Measurements from ENCODE around the gene HOXB8. TPM values are rescaled to one million over a fixed set of nuclear protein-coding genes. Genes with fewer than 3 reads are reported as not detected.

Gene HOXB8
- total RNA-seq, 2 experiments from 2014 or later = not detected

GRCh38 chr17:48579760-48580554 lies 35.1 kb downstream of the HOXB8 start:
- Mint-ChIP-seq H3K4me3 (peak overlapping the region; percentile 87), H3K27ac (no peak overlapping the region), H3K4me1 (peaks cover 47% of the 10 kb centered on the region), H3K27me3 (peaks cover 72% of the 10 kb centered on the region), H3K36me3 (peaks cover 2% of the 10 kb centered on the region), H3K9me3 (no peaks in the 10 kb centered on the region)
- no peak for DNase-seq

- Mint-ChIP-seq H3K9me3 (no peaks in the 10 kb centered on the region), H3K27me3 (peaks cover 66% of the 10 kb centered on the region), H3K27ac (no peak overlapping the region), H3K36me3 (peaks cover 2% of the 10 kb centered on the region), H3K4me1 (peaks cover 43% of the 10 kb centered on the region), H3K4me3 (peak overlapping the region; percentile 87)
- no peak for DNase-seq
Measured at GRCh38 chr17:48579471-48579759, 35.7 kb downstream of the HOXB8 start.

GRCh38 chr17:48578616-48579470 lies 36.2 kb downstream of the HOXB8 start:
- peaks cover 64% of the 10 kb centered on the region for H3K27me3 Mint-ChIP-seq
- H3K27ac Mint-ChIP-seq = peak overlapping the region; percentile 64
- no peak for DNase-seq

GRCh38 chr17:48577946-48578615 lies 37.0 kb downstream of the HOXB8 start, which contains the start of gene HOXB4:
HOXB4 (minus strand) TSS chr17:48578350; CDS start chr17:48578319, 31 bp downstream.
- Mint-ChIP-seq H3K27me3 (peaks cover 56% of the 10 kb centered on the region), H3K9me3 (no peaks in the 10 kb centered on the region), H3K27ac (peak within 1 kb of the TSS; percentile 82), H3K4me3 (peak within 1 kb of the TSS; percentile 87), H3K36me3 (peaks cover 2% of the 10 kb centered on the region), H3K4me1 (peaks cover 43% of the 10 kb centered on the region)
- DNase-seq = peak; percentile 68

More at GRCh38 chr17:48578616-48579470, 36.2 kb downstream of the HOXB8 start:
- Mint-ChIP-seq H3K9me3 (no peaks in the 10 kb centered on the region), H3K36me3 (peaks cover 2% of the 10 kb centered on the region), H3K4me3 (peak overlapping the region; percentile 87), H3K4me1 (peaks cover 43% of the 10 kb centered on the region)

- Mint-ChIP-seq H3K36me3 (peaks cover 2% of the 10 kb centered on the region), H3K9me3 (no peaks in the 10 kb centered on the region), H3K4me3 (peak overlapping the region; percentile 79), H3K27ac (peak overlapping the region; percentile 56), H3K27me3 (peaks cover 50% of the 10 kb centered on the region), H3K4me1 (peaks cover 40% of the 10 kb centered on the region)
- DNase-seq = no peak
Measured at GRCh38 chr17:48577330-48577945, 37.7 kb downstream of the HOXB8 start.

- H3K27ac Mint-ChIP-seq = no peak overlapping the region
- peak overlapping the region; percentile 79 for H3K4me3 Mint-ChIP-seq
- peaks cover 44% of the 10 kb centered on the region for H3K27me3 Mint-ChIP-seq
- peaks cover 36% of the 10 kb centered on the region for H3K4me1 Mint-ChIP-seq
- H3K9me3 Mint-ChIP-seq = no peaks in the 10 kb centered on the region
- H3K36me3 Mint-ChIP-seq = peaks cover 2% of the 10 kb centered on the region
- DNase-seq = no peak
Measured at GRCh38 chr17:48576479-48577309, 38.4 kb downstream of the HOXB8 start.

- Mint-ChIP-seq H3K27ac (no peak overlapping the region), H3K4me1 (peaks cover 29% of the 10 kb centered on the region), H3K36me3 (peaks cover 2% of the 10 kb centered on the region), H3K4me3 (no peak overlapping the region), H3K27me3 (peaks cover 36% of the 10 kb centered on the region), H3K9me3 (no peaks in the 10 kb centered on the region)
- no peak for DNase-seq
Measured at GRCh38 chr17:48575673-48576478, 39.2 kb downstream of the HOXB8 start.

GRCh38 chr17:48575066-48575582 lies 40.0 kb downstream of the HOXB8 start:
- Mint-ChIP-seq H3K4me1 (peaks cover 22% of the 10 kb centered on the region), H3K27me3 (peaks cover 28% of the 10 kb centered on the region), H3K36me3 (peaks cover 2% of the 10 kb centered on the region), H3K4me3 (no peak overlapping the region), H3K9me3 (no peaks in the 10 kb centered on the region), H3K27ac (no peak overlapping the region)
- no peak for DNase-seq

- H3K9me3 Mint-ChIP-seq = no peaks in the 10 kb centered on the region
- peaks cover 19% of the 10 kb centered on the region for H3K4me1 Mint-ChIP-seq
- peaks cover 2% of the 10 kb centered on the region for H3K36me3 Mint-ChIP-seq
- H3K4me3 Mint-ChIP-seq = no peak overlapping the region
- DNase-seq = no peak
- H3K27me3 Mint-ChIP-seq = peaks cover 23% of the 10 kb centered on the region
- H3K27ac Mint-ChIP-seq = no peak overlapping the region
Measured at GRCh38 chr17:48574505-48575065, 40.5 kb downstream of the HOXB8 start.

GRCh38 chr17:48571826-48572417 lies 43.2 kb downstream of the HOXB8 start:
- Mint-ChIP-seq H3K4me3 (no peak overlapping the region), H3K27ac (no peak overlapping the region), H3K27me3 (peaks cover 7% of the 10 kb centered on the region), H3K9me3 (no peaks in the 10 kb centered on the region), H3K36me3 (peaks cover 2% of the 10 kb centered on the region), H3K4me1 (peaks cover 5% of the 10 kb centered on the region)
- DNase-seq = no peak

GRCh38 chr17:48571024-48571818 lies 43.9 kb downstream of the HOXB8 start:
- no peak for DNase-seq
- Mint-ChIP-seq H3K9me3 (no peaks in the 10 kb centered on the region), H3K27me3 (peaks cover 3% of the 10 kb centered on the region), H3K4me1 (peaks cover 3% of the 10 kb centered on the region), H3K36me3 (peaks cover 2% of the 10 kb centered on the region), H3K27ac (no peak overlapping the region), H3K4me3 (no peak overlapping the region)

Measured in activated naive CD8-positive, alpha-beta T cell treated with anti-CD3 and anti-CD28 coated beads for 36 hours (primary cell).